Smooth muscle cell (in vitro differentiated cells): ENCODE data around the gene MRPS26. TPM values are rescaled to one million over a fixed set of nuclear protein-coding genes. Genes with fewer than 3 reads are reported as not detected.

Experiments used
- DNase-seq: peaks from one replicate; lab custom pipeline; 2025; ENCODE audit not compliant: unreplicated experiment; lab: John Stamatoyannopoulos, UW
- H2AFZ ChIP-seq: fragments of 200-600 bp; sonication (generic); 2 replicates; pipeline ENCODE4 v1.6.0; 2016; ENCODE audit warnings: antibody characterized with exemption, low read depth, mild to moderate bottlenecking
- H3F3A ChIP-seq: fragments of 200-600 bp; sonication (generic); 2 replicates; pipeline ENCODE4 v1.6.0; 2017; ENCODE audit warnings: antibody characterized with exemption, low read depth
- H3K27ac ChIP-seq: fragments of 200-600 bp; sonication (generic); 2 replicates; pipeline ENCODE4 v1.5.1; 2016; ENCODE audit warnings: low read depth, mild to moderate bottlenecking
- H3K27me3 ChIP-seq: fragments of 200-600 bp; sonication (generic); 2 replicates; pipeline ENCODE4 v1.6.1; 2016; ENCODE audit warnings: low read depth, mild to moderate bottlenecking
- H3K36me3 ChIP-seq: fragments of 200-600 bp; sonication (generic); 2 replicates; pipeline ENCODE4 v1.5.1; 2016; ENCODE audit warnings: low read depth
- H3K4me1 ChIP-seq: fragments of 200-600 bp; sonication (generic); 2 replicates; pipeline ENCODE4 v1.5.1; 2016; ENCODE audit warnings: low read depth
- H3K4me2 ChIP-seq: fragments of 200-600 bp; sonication (generic); 2 replicates; pipeline ENCODE4 v1.6.0; 2016; ENCODE audit warnings: mild to moderate bottlenecking
- H3K4me3 ChIP-seq: fragments of 200-600 bp; sonication (generic); 2 replicates; pipeline ENCODE4 v1.5.1; 2016; ENCODE audit warnings: mild to moderate bottlenecking
- H3K79me2 ChIP-seq: fragments of 200-600 bp; sonication (generic); 2 replicates; pipeline ENCODE4 v1.6.0; 2016; ENCODE audit warnings: low read depth, mild to moderate bottlenecking
- H3K9ac ChIP-seq: fragments of 200-600 bp; sonication (generic); 2 replicates; pipeline ENCODE4 v1.6.0; 2016; ENCODE audit warnings: low read depth
- H3K9me3 ChIP-seq: fragments of 200-600 bp; sonication (generic); replicated peaks from 2 replicates; pipeline ENCODE4 v1.5.1; 2016; ENCODE audit warnings: low read depth
- H4K20me1 ChIP-seq: fragments of 200-600 bp; sonication (generic); 2 replicates; pipeline ENCODE4 v1.6.0; 2016; ENCODE audit warnings: low read depth
- WGBS: methylation state at CpG from one replicate; pipeline ENCODE4 v1.1.7; 2016; ENCODE audit warnings: low lambda C conversion rate; 5-methylcytosine and 5-hydroxymethylcytosine counted together
- polyA plus RNA-seq: library from polyadenylated mRNA; unstranded; fragments of >200 nt; fragmentation: Nextera tagmentation; extraction: Ambion mirVana; gene quantifications from 2 replicates; pipeline ENCODE4 v1.2.1, GENCODE V29; 2016
- total RNA-seq: library from RNA; depleted of rRNA; stranded (reverse); fragments of >200 nt; gene quantifications from 2 replicates; pipeline ENCODE4 v1.2.3, GENCODE V29; 2014
- TF ChIP-seq, protein P1 (sequence below): fragments of 200-600 bp; sonication (generic); IDR thresholded peaks from 2 replicates; pipeline ENCODE4 v1.5.1; 2017; ENCODE audit warnings: borderline replicate concordance, mild to moderate bottlenecking, antibody characterized with exemption; ENCODE audit not compliant: insufficient read depth, poor library complexity, severe bottlenecking

MRPS26 gene
- total and polyA plus RNA-seq, 2 experiments from 2014 or later, result 18.3 to 62.9 TPM

DNA sequence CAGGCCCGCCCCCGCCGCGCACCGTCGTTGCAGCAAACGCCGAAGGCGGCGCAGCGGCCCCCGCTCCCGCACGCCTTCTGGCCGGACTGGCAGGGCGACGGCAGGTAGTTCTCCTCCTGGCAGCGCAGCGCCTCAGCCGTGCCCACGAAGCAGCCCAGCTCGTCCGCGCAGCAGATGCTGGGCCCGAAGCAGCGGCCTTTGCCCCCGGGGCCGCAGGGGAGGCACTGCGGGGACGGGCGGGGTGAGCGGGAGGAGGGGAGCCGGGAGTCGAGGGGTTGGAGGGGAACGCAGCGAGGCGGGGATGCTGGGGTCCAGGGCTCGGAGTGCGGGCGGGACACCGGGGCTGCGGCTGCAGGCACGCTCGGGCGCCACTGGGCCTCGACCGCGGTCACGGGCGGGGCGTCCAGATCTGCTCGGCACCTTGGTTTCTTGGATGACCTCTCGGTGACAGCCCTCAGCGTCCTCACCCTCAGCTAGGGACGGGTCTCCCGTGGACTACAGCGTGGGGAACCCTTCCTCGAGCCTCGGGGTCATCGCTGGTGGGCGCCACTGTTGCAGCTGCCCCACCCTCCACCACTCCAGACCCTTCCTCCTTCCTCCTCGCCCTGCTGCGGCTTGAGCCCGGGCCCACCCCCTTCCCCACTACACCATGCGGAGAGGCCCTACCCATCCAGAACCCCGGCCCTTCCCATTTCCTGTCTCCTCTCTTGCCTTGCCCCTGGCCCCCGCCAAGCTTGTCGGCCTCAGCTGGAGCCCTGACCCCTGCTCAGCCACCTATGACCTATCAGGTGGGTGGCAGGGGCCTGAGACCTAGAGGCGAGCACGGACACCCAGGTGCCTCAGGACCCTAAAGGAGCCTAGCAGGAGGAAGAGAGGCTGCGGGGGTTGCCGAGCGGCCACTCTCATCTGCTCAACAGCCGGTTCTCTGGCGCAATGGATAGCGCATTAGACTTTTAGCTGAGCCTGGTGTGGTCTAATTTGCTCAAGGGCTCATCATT lies 37.4 kb downstream of the MRPS26 start:
- TF ChIP-seq, protein P1, sequence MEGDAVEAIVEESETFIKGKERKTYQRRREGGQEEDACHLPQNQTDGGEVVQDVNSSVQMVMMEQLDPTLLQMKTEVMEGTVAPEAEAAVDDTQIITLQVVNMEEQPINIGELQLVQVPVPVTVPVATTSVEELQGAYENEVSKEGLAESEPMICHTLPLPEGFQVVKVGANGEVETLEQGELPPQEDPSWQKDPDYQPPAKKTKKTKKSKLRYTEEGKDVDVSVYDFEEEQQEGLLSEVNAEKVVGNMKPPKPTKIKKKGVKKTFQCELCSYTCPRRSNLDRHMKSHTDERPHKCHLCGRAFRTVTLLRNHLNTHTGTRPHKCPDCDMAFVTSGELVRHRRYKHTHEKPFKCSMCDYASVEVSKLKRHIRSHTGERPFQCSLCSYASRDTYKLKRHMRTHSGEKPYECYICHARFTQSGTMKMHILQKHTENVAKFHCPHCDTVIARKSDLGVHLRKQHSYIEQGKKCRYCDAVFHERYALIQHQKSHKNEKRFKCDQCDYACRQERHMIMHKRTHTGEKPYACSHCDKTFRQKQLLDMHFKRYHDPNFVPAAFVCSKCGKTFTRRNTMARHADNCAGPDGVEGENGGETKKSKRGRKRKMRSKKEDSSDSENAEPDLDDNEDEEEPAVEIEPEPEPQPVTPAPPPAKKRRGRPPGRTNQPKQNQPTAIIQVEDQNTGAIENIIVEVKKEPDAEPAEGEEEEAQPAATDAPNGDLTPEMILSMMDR, result no peak
- peak overlapping the region; percentile 82 for H3K4me2 ChIP-seq
- H3K27me3 ChIP-seq, result peaks cover 61% of the 10 kb centered on the region
- no peaks in the 10 kb centered on the region for H3F3A ChIP-seq
- no peaks in the 10 kb centered on the region for H3K79me2 ChIP-seq
- DNase-seq, result no peak
- H3K27ac ChIP-seq, result no peak overlapping the region
- peaks cover 6% of the 10 kb centered on the region for H3K4me1 ChIP-seq
- 34% methylated on average over 35 of the region's 76 CpGs for WGBS
- no peaks in the 10 kb centered on the region for H3K36me3 ChIP-seq
- H4K20me1 ChIP-seq, result no peaks in the 10 kb centered on the region
- no peak overlapping the region for H2AFZ ChIP-seq
- no peak overlapping the region for H3K9ac ChIP-seq
- H3K4me3 ChIP-seq, result peak overlapping the region; percentile 38
- no peaks in the 10 kb centered on the region for H3K9me3 ChIP-seq

DNA sequence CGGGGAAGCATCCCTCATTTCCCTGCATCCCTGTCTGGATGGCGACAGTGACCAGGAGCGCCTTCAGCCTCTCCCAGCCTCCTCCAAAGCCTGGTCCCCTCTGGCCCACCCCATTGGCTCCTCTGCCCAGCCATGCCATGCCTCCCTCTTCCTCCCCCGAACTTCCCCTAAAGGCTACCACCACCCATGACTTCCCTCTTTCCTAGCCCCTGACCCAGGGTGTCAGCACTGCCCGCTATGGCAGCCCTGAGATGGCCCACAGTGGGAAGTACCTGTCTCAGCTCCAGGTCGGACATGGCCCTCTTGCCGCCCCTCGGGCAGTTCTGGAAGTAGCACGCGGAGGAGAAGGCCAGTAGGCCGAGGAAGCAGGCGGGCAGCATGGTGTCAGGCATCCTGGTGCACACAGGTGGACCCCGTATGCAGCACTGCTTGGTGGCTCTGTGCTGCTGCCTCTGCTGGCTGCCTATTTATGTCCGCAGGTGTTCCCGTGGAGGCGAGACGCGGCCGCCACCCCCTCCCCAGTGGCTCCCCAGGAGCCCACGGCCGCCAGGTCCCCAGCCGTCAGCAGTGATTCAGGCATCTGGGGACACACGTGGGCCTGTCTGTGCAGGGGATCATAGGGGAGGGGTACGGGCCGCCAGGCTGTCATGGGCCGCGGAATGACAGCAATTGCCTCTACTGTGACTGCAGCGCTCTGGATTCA lies 38.6 kb downstream of the MRPS26 start, which contains the start of gene AVP:
Gene AVP, minus strand, starts transcription at position 442 of the 703 bp plus-strand sequence. Its CDS starts 50 bp downstream, at position 392.
- no peak within 1 kb of the TSS for H3K27ac ChIP-seq
- TF ChIP-seq, protein P1, result no peak
- H3K36me3 ChIP-seq, result no peaks in the 10 kb centered on the region
- peaks cover 6% of the 10 kb centered on the region for H3K4me1 ChIP-seq
- no peaks in the 10 kb centered on the region for H3F3A ChIP-seq
- H3K4me2 ChIP-seq, result no peak within 1 kb of the TSS
- no peaks in the 10 kb centered on the region for H3K9me3 ChIP-seq
- WGBS, result 92% methylated on average over 27 of the region's 28 CpGs
- no peaks in the 10 kb centered on the region for H3K79me2 ChIP-seq
- peaks cover 53% of the 10 kb centered on the region for H3K27me3 ChIP-seq
- H2AFZ ChIP-seq, result no peak within 1 kb of the TSS
- no peak within 1 kb of the TSS for H3K9ac ChIP-seq
- no peaks in the 10 kb centered on the region for H4K20me1 ChIP-seq
- H3K4me3 ChIP-seq, result no peak within 1 kb of the TSS
- no peak for DNase-seq

DNA sequence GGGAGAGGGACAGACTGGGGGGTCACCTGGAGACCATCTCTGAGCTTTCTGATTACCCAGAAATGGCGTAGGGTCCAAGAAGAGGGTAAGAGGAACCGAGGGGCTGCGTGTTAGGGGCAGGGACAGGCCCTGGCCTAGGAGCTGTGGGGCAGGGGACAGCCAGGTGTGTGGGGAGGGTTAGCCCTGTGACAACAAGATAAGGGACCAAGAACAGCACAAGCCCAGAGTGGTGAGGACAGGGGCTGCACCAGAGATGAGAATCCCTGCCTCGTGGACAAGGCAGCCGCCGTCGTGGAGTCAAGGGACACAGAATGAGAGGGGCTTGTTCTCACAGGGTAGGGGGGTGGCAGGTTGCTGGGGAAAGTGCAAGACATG lies 39.1 kb downstream of the MRPS26 start:
- Histone ChIP-seq H3K4me1 (peaks cover 6% of the 10 kb centered on the region), H3K9me3 (no peaks in the 10 kb centered on the region), H3K36me3 (no peaks in the 10 kb centered on the region), H3K79me2 (no peaks in the 10 kb centered on the region), H3K9ac (no peak overlapping the region), H3K27ac (no peak overlapping the region), H3K4me3 (no peak overlapping the region), H3K4me2 (no peak overlapping the region), H3F3A (no peaks in the 10 kb centered on the region), H2AFZ (no peak overlapping the region), H4K20me1 (no peaks in the 10 kb centered on the region), H3K27me3 (peaks cover 49% of the 10 kb centered on the region)
- WGBS, result 89% methylated on average over 7 of the region's 7 CpGs
- no peak for DNase-seq
- TF ChIP-seq, protein P1, result no peak
